GM19043 (cell line): ENCODE results near the gene MRM2.

Experiments used
- ATAC-seq: cut with Tn5 transposase; IDR thresholded peaks from one replicate; pipeline ENCODE4 v1.9.1; 2021; ENCODE audit warnings: low read depth; ENCODE audit not compliant: unreplicated experiment

MRM2 gene

GRCh38 chr7:2193575-2194305 lies 48.3 kb downstream of the MRM2 start:
- no peak for ATAC-seq

GRCh38 chr7:2192831-2193534 lies 49.0 kb downstream of the MRM2 start:
- no peak for ATAC-seq

GRCh38 chr7:2191016-2191415 lies 51.0 kb downstream of the MRM2 start:
- ATAC-seq: no peak

GRCh38 chr7:2190531-2190930 lies 51.5 kb downstream of the MRM2 start:
- no peak for ATAC-seq

GRCh38 chr7:2186166-2186565 lies 55.8 kb downstream of the MRM2 start:
- ATAC-seq: no peak

- no peak for ATAC-seq
Measured at GRCh38 chr7:2185715-2186114, 56.3 kb downstream of the MRM2 start.
